OCI-LY3 (cell line): ENCODE measurements around the gene CTF1.
"Not testable (repeated sequence)": the region's sequence is repeated elsewhere in the genome, so short reads cannot be mapped to it uniquely, and the experiment has no call there.

Source experiments
- EZH2phosphoT487 ChIP-seq: fragments of 200-600 bp; shearing (Covaris generic); IDR thresholded peaks from 2 replicates; pipeline ENCODE4 v1.6.1; 2018; ENCODE audit warnings: antibody characterized with exemption, mixed run types, low read depth
- TF ChIP-seq, protein P1 (sequence below): fragments of 200-600, 300-600 bp; sonication (generic); IDR thresholded peaks from 2 replicates; pipeline ENCODE4 v1.5.1; 2014; ENCODE audit warnings: antibody characterized with exemption, low read length, low read depth

DNA sequence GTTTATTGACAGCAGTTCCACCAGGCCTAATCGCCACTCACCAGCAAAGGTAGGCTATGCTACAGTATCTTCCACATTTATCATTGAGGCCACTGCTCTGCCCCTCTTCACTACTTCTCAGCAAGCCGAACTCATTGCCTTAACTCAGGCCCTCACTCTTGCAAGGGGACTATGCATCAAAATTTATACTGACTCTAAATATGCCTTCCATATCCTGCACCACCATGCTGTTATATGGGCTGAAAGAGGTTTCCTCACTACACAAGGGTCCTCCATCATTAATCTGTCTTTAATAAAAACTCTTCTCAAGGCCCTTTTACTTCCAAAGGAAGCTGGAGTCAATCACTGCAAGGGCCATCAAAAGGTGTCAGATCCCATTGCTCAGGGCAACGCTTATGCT is 33.2 kb upstream of the CTF1 start:
- TF ChIP-seq, protein P1, sequence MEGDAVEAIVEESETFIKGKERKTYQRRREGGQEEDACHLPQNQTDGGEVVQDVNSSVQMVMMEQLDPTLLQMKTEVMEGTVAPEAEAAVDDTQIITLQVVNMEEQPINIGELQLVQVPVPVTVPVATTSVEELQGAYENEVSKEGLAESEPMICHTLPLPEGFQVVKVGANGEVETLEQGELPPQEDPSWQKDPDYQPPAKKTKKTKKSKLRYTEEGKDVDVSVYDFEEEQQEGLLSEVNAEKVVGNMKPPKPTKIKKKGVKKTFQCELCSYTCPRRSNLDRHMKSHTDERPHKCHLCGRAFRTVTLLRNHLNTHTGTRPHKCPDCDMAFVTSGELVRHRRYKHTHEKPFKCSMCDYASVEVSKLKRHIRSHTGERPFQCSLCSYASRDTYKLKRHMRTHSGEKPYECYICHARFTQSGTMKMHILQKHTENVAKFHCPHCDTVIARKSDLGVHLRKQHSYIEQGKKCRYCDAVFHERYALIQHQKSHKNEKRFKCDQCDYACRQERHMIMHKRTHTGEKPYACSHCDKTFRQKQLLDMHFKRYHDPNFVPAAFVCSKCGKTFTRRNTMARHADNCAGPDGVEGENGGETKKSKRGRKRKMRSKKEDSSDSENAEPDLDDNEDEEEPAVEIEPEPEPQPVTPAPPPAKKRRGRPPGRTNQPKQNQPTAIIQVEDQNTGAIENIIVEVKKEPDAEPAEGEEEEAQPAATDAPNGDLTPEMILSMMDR, result not testable (repeated sequence)
- TF ChIP-seq EZH2phosphoT487, result not testable (repeated sequence)
